Liver (tissue), 9 donors: ENCODE data around the gene IER5. TPM values are rescaled to one million over a fixed set of nuclear protein-coding genes. Genes with fewer than 3 reads are reported as not detected.

Experiments
- DNase-seq: peaks from one replicate; pipeline ENCODE4 v3.0.0-alpha.2; 2017; ENCODE audit warnings: low spot score
- H3K27ac ChIP-seq, 2 donors: one replicate each; pipeline ENCODE4 v1.7.0; 2013; ENCODE audit warnings: inconsistent platforms in 2 of 2, low read length in 2 of 2, control low read depth in 1 of 2, low read depth in 1 of 2, mild to moderate bottlenecking in 1 of 2
- H3K27me3 ChIP-seq, 4 donors: one replicate each; pipeline versions ENCODE4 v1.6.1 to v1.7.0; 2013; ENCODE audit warnings: low read length in 3 of 4, inconsistent platforms in 1 of 4, mild to moderate bottlenecking in 1 of 4, moderate library complexity in 1 of 4; ENCODE audit not compliant: control insufficient read depth in 4 of 4, insufficient read depth in 4 of 4
- H3K36me3 ChIP-seq, 4 donors: one replicate each; pipeline versions ENCODE4 v1.6.1 to v1.7.0; 2013; ENCODE audit warnings: low read length in 3 of 4, mild to moderate bottlenecking in 3 of 4, low read depth in 1 of 4, moderate library complexity in 1 of 4; ENCODE audit not compliant: control insufficient read depth in 4 of 4, insufficient read depth in 3 of 4
- H3K4me1 ChIP-seq, 4 donors: one replicate each; pipeline versions ENCODE4 v1.6.1 to v1.7.0; 2013; ENCODE audit warnings: low read length in 3 of 4, mild to moderate bottlenecking in 3 of 4, moderate library complexity in 1 of 4; ENCODE audit not compliant: control insufficient read depth in 4 of 4, insufficient read depth in 4 of 4
- H3K4me3 ChIP-seq, 3 donors: one replicate each; pipeline versions ENCODE4 v1.6.1 to v1.7.0; 2013; ENCODE audit warnings: low read length in 3 of 3, control low read depth in 1 of 3, low read depth in 1 of 3, mild to moderate bottlenecking in 1 of 3
- H3K9ac ChIP-seq, 2 donors: one replicate each; pipeline ENCODE4 v1.7.0; 2013; ENCODE audit warnings: low read length in 2 of 2, mild to moderate bottlenecking in 2 of 2, moderate library complexity in 2 of 2, control low read depth in 1 of 2, low read depth in 1 of 2
- H3K9me3 ChIP-seq, 4 donors: one replicate each; pipeline versions ENCODE4 v1.6.1 to v1.7.0; 2013; ENCODE audit warnings: low read length in 3 of 4; ENCODE audit not compliant: control insufficient read depth in 4 of 4
- CTCF ChIP-seq: fragments of 150-350 bp; IDR thresholded peaks from 2 replicates; pipeline ENCODE4 v1.5.1; 2017; ENCODE audit warnings: improper control_type of control experiment, low read depth, low read length; ENCODE audit not compliant: missing input control
- EGR1 ChIP-seq, 2 donors: IDR thresholded peaks; 2 replicates each; pipeline ENCODE4 v1.6.1; 2016 to 2018; ENCODE audit warnings: antibody characterized with exemption in 2 of 2, low read depth in 2 of 2
- FOXA2 ChIP-seq: IDR thresholded peaks from 2 replicates; pipeline ENCODE4 v1.6.1; 2016; ENCODE audit warnings: antibody characterized with exemption
- HNF4A ChIP-seq, 2 donors: conservative IDR thresholded peaks; 2 replicates each; pipeline ENCODE4 v1.6.1; 2016; ENCODE audit warnings: antibody characterized with exemption in 2 of 2, mild to moderate bottlenecking in 2 of 2
- HNF4G ChIP-seq: IDR thresholded peaks from 2 replicates; pipeline ENCODE4 v1.6.1; 2016; ENCODE audit warnings: antibody characterized with exemption
- JUND ChIP-seq, 2 donors: IDR thresholded peaks; 2 replicates each; pipeline ENCODE4 v1.6.1; 2016; ENCODE audit warnings: antibody characterized with exemption in 2 of 2
- RAD21 ChIP-seq, 2 donors: IDR thresholded peaks; 2 replicates each; pipeline ENCODE4 v1.6.1; 2016; ENCODE audit warnings: antibody characterized with exemption in 2 of 2, mild to moderate bottlenecking in 2 of 2
- REST ChIP-seq: IDR thresholded peaks from 2 replicates; pipeline ENCODE4 v1.6.1; 2016; ENCODE audit warnings: antibody characterized with exemption, mild to moderate bottlenecking
- SP1 ChIP-seq: IDR thresholded peaks from 2 replicates; pipeline ENCODE4 v1.6.1; 2018; ENCODE audit warnings: antibody characterized with exemption, mild to moderate bottlenecking
- TAF1 ChIP-seq: conservative IDR thresholded peaks from 2 replicates; pipeline ENCODE4 v1.6.1; 2016; ENCODE audit warnings: antibody characterized with exemption, mild to moderate bottlenecking
- YY1 ChIP-seq: IDR thresholded peaks from 2 replicates; pipeline ENCODE4 v1.6.1; 2016; ENCODE audit warnings: antibody characterized with exemption, mild to moderate bottlenecking
- whole genome bisulfite sequencing: extraction: QIAGEN DNeasy Blood & Tissue Kit; methylation state at CpG from one replicate; pipeline ENCODE4 v1.1.7; 2013; 5-methylcytosine and 5-hydroxymethylcytosine counted together
- polyA plus RNA-seq, 2 donors: library from polyadenylated mRNA; stranded (reverse) in 1 of 2; unstranded in 1 of 2; fragments of 200-250 nt in 1 of 2; fragments of >200 nt in 1 of 2; fragmentation: Nextera tagmentation in 1 of 2; extraction: Ambion mirVana in 1 of 2; gene quantifications; one replicate each; pipeline versions ENCODE4 v1.2.1 to v1.2.3, GENCODE V29; 2013 to 2015
- total RNA-seq, 2 donors: library from RNA; depleted of rRNA; stranded (reverse); fragments of >200 nt; gene quantifications; one replicate each; pipeline ENCODE4 v1.2.3, GENCODE V29; 2014
- TF ChIP-seq, protein P1 (sequence below): IDR thresholded peaks from 2 replicates; pipeline ENCODE4 v1.6.1; 2016; ENCODE audit warnings: antibody characterized with exemption
- donor health status: healthy.
- donor health status: healthy.
- donor health status: healthy.
- donor health status: healthy.
- donor health status: healthy.

IER5 gene
- total and polyA plus RNA-seq, 4 donors = 0.56 to 8.4 (median 2.4) TPM

- 41% methylated on average over 4 of the region's 4 CpGs for WGBS
- peaks cover 0 to 14% (median 4%) of the 10 kb centered on the region in 4 donors for H3K4me1 ChIP-seq
- H3K4me3 ChIP-seq = no peak overlapping the region
- no peak for TF ChIP-seq FOXA2
- TF ChIP-seq REST = no peak
- no peak for TF ChIP-seq TAF1
- no peaks in the 10 kb centered on the region for H3K27me3 ChIP-seq
- no peaks in the 10 kb centered on the region for H3K36me3 ChIP-seq
- H3K27ac ChIP-seq = no peak overlapping the region
- no peaks in the 10 kb centered on the region for H3K9me3 ChIP-seq
- H3K9ac ChIP-seq = no peak overlapping the region
- no peak for DNase-seq
These were observed 3.9 kb upstream of the IER5 start for GRCh38 chr1:181084606-181084969.

GRCh38 chr1:181086091-181086490, 2.4 kb upstream of the IER5 start:
- Histone ChIP-seq H3K27ac (no peak overlapping the region), H3K4me3 (no peak overlapping the region), H3K9ac (no peak overlapping the region), H3K9me3 (no peaks in the 10 kb centered on the region), H3K27me3 (no peaks in the 10 kb centered on the region), H3K36me3 (no peaks in the 10 kb centered on the region), H3K4me1 (peaks cover 0 to 19% (median 8%) of the 10 kb centered on the region in 4 donors)
- DNase-seq = no peak
- 92% methylated on average over 1 of the region's 1 CpG for WGBS
- no peak for TF ChIP-seq HNF4A (conservative IDR thresholded peaks at IDR 0.05)
- TF ChIP-seq SP1 = no peak
- no peak for TF ChIP-seq CTCF
- TF ChIP-seq RAD21 (IDR thresholded peaks at IDR 0.05) = no peak
- no peak for TF ChIP-seq TAF1
- TF ChIP-seq YY1 = no peak
- TF ChIP-seq EGR1 (IDR thresholded peaks at IDR 0.05; ENCODE audit: low read depth in 2 of 2) = no peak

- H3K4me3 ChIP-seq = no peak overlapping the region
- H3K36me3 ChIP-seq = no peaks in the 10 kb centered on the region
- WGBS = 80% methylated on average over 5 of the region's 5 CpGs
- TF ChIP-seq, protein P1, sequence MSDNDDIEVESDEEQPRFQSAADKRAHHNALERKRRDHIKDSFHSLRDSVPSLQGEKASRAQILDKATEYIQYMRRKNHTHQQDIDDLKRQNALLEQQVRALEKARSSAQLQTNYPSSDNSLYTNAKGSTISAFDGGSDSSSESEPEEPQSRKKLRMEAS = no peak
- TF ChIP-seq HNF4G = no peak
- no peak for TF ChIP-seq TAF1
- no peak for TF ChIP-seq FOXA2
- TF ChIP-seq JUND (IDR thresholded peaks at IDR 0.05) = no peak
- peaks cover 0 to 28% (median 8%) of the 10 kb centered on the region in 4 donors for H3K4me1 ChIP-seq
- no peak overlapping the region for H3K9ac ChIP-seq
- no peak overlapping the region for H3K27ac ChIP-seq
- no peaks in the 10 kb centered on the region for H3K27me3 ChIP-seq
- no peak for DNase-seq
- H3K9me3 ChIP-seq = no peaks in the 10 kb centered on the region
These were observed 1.6 kb upstream of the IER5 start for GRCh38 chr1:181086926-181087325.
